NCI-H82 (cell line): Measurements from ENCODE around the gene BZW2.
"Not testable (repeated sequence)": the region's sequence is repeated elsewhere in the genome, so short reads cannot be mapped to it uniquely, and the experiment has no call there.

Experiments used
- DNase-seq: peaks from one replicate; lab custom pipeline; 2025; lab: John Stamatoyannopoulos, UW

The BZW2 gene

DNA sequence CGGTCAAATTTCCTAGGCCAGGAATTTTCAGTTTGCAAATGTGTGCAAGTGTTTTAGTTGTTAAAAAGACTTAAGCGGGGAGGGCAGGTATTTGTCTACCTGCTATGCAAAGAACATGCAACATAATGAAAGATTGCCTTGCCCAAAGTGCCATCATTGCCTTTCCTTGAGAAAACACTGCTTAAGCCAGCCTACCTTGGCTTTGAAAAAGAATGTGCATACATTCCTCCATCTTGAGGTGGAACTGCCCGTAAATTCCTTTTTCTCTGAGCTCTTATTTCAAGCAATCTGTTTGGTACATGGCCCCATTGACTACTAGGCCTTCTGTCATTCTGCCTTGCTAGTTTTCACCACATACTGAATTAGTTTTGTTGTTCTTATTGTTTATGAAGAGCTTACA, 29.3 kb downstream of the BZW2 start:
- no peak for DNase-seq

GRCh38 chr7:16677978-16678494, 32.1 kb downstream of the BZW2 start:
- no peak for DNase-seq

- DNase-seq = not testable (repeated sequence)
These were observed 32.9 kb downstream of the BZW2 start for GRCh38 chr7:16678645-16679566.

GRCh38 chr7:16684935-16685334, 39.0 kb downstream of the BZW2 start:
- no peak for DNase-seq

GRCh38 chr7:16685535-16685934, 39.6 kb downstream of the BZW2 start:
- no peak for DNase-seq

- peak; percentile 62 for DNase-seq
These were observed 42.3 kb downstream of the BZW2 start for GRCh38 chr7:16688249-16688648.

- peak; percentile 24 for DNase-seq
These were observed 45.3 kb downstream of the BZW2 start for GRCh38 chr7:16691241-16691640.

DNA sequence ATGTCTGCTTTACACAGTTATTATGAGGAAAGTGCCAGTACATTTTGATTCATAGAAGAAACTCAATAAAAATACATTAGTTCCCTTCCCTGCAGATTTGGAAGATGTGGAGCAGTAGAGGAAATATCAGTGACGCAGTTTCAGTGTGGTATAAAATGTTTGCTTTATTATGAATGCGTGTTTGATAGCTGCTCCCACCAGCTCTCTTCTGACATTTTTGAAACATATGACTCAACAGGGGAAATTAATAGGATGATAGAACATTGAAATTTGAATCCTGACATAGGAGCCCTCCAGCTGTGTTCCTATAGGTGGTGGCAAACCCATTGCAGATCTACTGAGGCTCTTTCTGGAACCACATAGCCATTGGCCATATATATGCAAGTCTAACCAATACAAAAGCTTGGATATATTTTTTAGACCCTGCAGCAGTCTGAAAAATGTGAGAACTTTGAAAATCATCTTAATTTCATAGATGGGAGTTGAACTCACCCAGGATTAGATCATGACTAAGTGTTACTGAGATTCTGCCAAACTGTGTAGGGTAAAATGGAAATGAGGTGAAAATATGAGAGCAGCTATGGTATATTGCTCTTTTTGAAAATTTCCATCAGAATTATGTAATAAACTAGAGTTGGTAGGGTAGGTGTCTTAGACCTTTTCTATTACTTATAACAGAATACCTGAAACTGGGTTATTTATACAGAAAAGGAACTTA, 47.8 kb downstream of the BZW2 start:
- no peak for DNase-seq

DNA sequence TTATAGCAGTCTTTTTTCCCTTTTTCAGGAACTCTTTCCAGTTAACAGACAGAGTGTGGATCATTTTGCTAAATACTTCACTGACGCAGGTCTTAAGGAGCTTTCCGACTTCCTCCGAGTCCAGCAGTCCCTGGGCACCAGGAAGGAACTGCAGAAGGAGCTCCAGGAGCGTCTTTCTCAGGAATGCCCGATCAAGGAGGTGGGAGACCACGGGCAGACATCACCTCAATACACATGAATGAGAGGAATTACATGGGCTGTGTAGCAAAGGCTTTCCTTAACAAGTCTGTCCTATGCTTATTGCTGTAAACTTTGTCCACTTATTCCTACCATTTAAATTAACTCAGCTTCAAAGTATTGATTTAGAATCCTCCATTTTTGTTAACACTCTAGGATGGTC, 48.8 kb downstream of the BZW2 start:
- no peak for DNase-seq

DNA sequence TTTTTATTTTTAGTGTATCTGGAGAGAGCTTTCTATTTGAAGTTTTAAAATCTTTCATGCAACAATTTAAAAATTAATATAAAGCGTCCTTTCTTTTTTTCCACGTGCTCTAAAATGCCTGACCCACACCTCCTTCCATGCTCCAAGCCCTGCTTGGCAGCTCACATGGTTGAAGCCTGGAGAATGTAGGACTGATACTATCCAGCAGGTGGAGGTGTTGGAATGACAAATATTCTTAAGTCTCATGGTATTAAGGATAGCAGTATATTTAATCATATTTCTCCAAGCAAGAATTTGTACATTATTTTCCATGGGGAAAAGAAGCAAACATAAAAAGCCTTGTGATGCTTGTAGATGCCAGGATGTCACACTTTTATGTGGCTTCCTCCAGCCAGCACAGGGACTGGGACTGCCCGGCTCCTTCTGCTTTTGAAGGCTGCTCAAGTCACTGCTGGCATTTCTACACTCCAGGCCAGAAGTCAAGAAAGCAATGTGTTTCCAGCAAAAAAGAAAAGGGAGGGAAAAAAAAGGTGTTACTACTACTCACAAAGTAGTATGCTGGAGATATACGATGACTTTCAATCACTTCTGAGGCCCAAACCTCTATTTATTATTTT, 49.7 kb downstream of the BZW2 start:
- peak; percentile 56 for DNase-seq

DNA sequence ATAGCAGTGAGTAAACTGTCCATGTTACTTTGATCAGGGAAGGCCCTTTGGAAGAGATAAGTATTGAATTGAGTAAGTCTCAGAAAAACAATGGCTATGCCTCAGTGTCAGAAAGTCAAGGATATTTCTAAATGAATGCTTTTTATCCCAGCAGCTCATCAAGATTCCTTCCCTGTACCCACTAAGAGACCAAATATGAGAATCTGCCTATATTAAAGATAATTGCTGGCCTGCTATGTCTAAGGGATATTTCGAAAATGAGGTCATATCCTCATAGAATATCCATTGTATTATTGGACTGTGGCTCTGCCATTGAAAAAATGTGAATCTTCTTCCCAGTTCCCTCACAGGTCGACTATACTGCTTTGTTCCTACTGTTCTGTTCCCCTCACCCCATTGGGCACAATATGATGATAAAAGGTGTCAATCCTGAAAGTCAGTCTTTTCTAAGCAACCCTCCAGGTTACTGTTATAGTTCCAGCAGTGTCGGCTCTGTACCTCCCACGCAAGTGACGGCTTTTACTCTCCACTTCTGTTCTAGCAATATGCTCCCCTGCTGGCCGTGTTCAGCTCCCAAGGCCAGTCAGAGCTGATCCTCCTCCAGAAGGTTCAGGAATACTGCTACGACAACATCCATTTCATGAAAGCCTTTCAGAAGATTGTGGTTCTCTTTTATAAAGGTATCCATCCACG, 51.7 kb downstream of the BZW2 start:
- no peak for DNase-seq

DNA sequence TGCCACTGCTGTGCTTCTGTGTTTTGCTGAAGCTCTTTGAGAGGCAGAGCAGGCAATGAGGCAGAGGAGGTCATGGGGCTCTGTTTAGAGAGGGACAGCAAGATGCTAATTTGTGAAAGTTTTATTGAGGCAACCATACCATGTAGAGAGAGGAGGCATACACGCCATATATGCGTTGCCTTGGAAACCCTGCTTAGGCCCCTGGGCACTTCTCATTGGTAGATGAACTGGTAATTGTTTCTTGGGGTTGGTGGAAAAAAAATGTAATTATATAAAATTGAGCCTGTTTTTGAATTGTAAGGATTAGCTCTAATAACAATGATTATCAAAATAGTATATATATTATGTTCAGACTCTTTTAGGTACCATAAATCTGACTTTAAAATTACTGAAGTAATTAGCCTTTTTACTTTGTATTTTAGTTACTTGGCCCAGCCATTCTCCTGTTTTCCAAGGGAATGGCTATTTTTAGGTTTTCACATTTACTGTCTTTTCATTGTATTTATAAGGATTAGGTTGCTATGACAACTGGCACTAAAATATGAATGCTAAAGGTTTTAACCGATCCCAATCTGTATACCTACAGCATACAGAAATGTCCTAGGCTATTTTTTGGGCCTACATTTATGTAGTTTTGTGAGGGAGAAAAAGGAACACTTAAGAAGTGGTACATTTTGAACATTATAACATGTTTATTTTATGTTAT, 52.4 kb downstream of the BZW2 start:
- DNase-seq = no peak

DNA sequence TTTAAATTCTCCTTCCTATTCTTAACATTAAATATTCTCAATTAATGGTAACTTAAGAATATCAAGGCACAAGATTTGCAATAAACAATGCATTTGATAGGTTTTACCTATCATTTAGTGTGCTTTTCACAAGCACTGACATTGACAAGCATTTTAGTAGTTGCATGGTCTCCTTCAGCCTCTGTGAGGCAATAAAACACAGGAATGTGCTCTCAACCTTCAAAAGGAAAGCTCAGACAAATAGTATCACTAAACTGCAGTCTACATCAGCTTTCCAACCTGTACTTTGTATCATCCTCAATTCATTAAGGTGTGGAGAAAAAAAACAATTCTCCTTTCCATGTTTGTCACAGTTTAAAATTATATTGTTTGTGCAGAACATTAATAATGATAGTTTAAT, 56.5 kb downstream of the BZW2 start:
- DNase-seq = no peak

DNA sequence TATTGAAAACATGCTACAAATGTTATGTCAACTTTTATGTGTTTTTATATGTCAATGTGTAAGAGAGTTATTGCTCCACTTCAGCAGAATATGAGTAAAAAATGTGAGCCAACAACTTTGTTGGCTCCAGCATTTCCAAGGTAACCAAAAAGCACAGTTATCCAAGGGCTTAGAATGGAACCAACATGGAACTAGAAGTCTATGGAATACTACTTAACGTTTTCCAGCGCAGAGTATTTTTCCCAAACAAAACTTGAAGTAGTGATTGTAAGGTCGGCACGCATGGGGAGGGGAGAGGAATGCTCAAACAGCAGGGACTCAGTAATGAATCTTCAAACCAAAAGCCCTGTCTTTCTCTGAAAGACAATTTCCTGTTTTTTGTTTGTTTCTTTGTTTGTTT, 62.5 kb downstream of the BZW2 start:
- DNase-seq = no peak

DNA sequence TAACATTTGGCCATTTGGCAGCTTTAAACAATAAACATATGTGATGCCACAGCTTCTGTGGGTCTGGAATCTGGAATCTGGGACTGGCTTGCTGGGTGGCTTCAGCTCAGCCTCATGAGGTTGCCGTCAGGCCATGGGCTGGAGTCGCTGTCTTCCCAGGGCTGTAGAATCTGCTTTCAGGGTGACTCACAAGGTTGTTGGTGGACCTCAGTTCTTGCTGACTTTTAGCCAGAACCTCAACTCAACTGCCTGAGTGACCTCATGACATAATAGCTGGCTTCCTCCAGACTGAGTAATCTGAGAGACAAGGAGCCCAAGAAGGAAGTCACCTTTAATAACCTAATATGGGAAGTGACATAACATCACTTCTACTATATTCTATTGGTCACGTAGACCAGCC, 63.0 kb downstream of the BZW2 start:
- DNase-seq = no peak

DNA sequence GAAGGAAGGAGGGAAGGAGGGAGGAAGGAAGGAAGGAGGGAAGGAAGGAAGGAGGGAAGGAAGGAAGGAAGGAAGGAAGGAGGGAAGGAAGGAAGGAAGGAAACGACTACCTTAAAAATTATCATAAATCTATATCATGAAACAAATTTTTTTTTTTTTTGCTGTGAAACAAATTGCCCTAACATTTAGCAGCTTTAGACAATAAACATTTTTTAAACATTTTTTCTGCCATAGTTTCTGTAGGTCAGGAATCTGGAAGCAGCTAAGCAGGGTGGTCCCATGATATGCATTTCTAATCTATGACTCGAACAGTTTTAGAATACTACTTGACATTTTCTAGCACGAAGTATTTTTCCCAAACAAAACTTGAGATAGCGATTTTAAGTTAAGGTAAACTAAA, 64.7 kb downstream of the BZW2 start:
- no peak for DNase-seq

DNA sequence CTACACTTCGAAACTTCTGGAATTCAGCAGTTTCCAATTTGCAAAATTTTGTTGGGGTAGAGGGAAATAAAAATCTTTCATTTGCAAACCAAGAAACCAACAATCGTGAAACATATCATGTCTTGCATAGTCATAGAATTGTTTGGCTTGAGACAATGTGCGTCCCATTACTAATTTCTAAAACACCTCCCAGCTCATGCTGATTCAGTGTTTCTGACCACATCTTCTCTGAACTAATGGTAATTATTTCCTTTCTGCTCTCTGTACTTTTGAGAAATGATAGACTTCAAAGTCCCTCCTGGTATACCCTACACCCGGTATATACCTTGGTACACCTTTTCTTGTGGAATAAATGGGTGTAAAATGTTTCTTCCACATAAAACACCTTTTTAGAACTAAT, 65.7 kb downstream of the BZW2 start:
- DNase-seq = no peak

- no peak for DNase-seq
These were observed 66.9 kb downstream of the BZW2 start for GRCh38 chr7:16712916-16713315.

DNA sequence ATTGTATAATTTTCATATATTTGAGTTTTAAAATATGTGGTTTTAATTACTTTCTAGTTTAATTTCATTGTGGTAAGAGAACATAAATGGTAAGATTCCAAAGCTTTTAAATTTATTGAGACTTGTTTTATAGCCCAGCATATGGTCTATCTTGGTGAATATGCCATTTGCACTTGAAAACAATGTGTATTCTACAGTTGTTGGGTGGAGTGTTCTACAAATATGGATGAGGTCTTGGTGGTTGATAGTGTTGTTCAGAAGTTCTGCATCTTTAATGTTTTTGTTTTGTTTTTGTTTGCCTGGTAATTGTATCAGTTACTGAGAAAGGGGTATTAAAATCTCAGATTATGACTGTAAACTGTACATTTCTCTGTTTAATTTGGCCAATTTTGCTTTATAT, 69.9 kb downstream of the BZW2 start:
- no peak for DNase-seq

GRCh38 chr7:16718111-16718656, 72.2 kb downstream of the BZW2 start:
- DNase-seq = no peak

DNA sequence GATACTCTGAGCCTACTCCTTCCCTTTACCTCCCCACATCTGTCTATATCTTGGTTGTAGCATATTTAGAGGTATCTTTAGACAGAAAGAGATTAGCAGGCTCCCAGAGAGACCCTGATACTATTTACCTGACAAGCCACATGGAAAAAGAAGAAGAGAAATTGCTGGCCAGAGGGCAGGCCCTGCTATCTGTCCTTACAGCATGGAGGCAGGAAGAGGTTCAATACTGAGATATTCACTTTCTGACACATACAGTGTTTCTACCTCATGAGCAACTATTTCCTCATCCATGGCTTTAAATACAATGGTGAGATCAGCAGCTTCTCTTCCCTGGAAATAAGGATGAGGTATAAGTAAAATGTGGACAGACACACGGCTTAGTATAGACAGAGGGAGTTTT, 73.7 kb downstream of the BZW2 start:
- DNase-seq = peak; percentile 25
